Colonic mucosa (tissue), 4 donors: ENCODE data around the gene ZNF536. TPM values are rescaled to one million over a fixed set of nuclear protein-coding genes. Genes with fewer than 3 reads are reported as not detected.

ENCODE experiments used
- DNase-seq: peaks from one replicate; pipeline ENCODE4 v3.0.0-alpha.2; 2020
- H3K27ac ChIP-seq: fragments of 200-600 bp; one replicate; pipeline ENCODE4 v1.8.0; 2021
- H3K27me3 ChIP-seq: fragments of 200-600 bp; one replicate; pipeline ENCODE4 v1.8.0; 2021
- H3K36me3 ChIP-seq: fragments of 200-600 bp; one replicate; pipeline ENCODE4 v1.8.0; 2021
- H3K4me1 ChIP-seq: fragments of 200-600 bp; one replicate; pipeline ENCODE4 v1.8.0; 2021; ENCODE audit warnings: mild to moderate bottlenecking
- H3K4me3 ChIP-seq: fragments of 200-600 bp; one replicate; pipeline ENCODE4 v1.8.0; 2021
- H3K9ac ChIP-seq, 2 donors: one replicate each; pipeline ENCODE4 v1.7.0; 2013; ENCODE audit warnings: control low read depth in 2 of 2, low read depth in 2 of 2, low read length in 2 of 2
- H3K9me3 ChIP-seq: fragments of 200-600 bp; one replicate; pipeline ENCODE4 v1.8.0; 2021
- intact Hi-C: fragments of 100-400 bp; cut with DNase I; formaldehyde crosslinking; loops from one replicate; pipeline ENCODE4 v1.14.1; 2022
- total RNA-seq, 2 donors: library from RNA; stranded (reverse); fragmentation: NEBNext Ultra II Directional in 1 of 2; extraction: Animal tissue kit (Norgen Biotek cat#: 25700) in 1 of 2; gene quantifications; one replicate each; pipeline ENCODE4 v1.2.1, GENCODE V29; 2021
- TF ChIP-seq, protein P1 (sequence below): fragments of 200-600 bp; IDR thresholded peaks from one replicate; pipeline ENCODE4 v1.8.0; 2022; ENCODE audit warnings: antibody characterized with exemption, mild to moderate bottlenecking
- donor health status: healthy.
- donor health status: DM: no; HTN: no; CAD: no.
- donor health status: DM: no; HTN: no; CAD: no.

The ZNF536 gene
- total RNA-seq, 2 donors from 2014 or later: 1.3 to 1.4 TPM

DNA sequence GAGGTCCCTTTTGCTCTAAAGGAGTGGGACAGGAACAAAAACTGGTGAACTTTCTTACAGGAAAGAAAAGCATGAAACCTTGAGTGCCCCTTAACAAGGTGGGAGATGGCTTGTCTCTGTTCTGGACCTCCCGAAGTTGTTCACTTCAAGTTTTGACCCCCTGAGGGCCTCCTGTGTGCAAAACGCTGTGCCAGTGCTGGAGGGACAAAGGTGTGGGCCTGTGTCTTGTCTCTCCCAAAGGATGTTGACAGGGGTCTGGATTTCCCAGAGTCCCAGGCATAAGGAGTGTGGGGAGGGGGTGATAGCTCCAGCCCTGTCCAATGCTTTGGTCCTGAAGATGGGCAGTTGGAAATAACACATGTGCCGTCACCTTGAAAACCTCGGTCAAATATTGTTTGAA is 6.5 kb downstream of the ZNF536 start:
- TF ChIP-seq, protein P1, sequence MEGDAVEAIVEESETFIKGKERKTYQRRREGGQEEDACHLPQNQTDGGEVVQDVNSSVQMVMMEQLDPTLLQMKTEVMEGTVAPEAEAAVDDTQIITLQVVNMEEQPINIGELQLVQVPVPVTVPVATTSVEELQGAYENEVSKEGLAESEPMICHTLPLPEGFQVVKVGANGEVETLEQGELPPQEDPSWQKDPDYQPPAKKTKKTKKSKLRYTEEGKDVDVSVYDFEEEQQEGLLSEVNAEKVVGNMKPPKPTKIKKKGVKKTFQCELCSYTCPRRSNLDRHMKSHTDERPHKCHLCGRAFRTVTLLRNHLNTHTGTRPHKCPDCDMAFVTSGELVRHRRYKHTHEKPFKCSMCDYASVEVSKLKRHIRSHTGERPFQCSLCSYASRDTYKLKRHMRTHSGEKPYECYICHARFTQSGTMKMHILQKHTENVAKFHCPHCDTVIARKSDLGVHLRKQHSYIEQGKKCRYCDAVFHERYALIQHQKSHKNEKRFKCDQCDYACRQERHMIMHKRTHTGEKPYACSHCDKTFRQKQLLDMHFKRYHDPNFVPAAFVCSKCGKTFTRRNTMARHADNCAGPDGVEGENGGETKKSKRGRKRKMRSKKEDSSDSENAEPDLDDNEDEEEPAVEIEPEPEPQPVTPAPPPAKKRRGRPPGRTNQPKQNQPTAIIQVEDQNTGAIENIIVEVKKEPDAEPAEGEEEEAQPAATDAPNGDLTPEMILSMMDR: no peak
- Histone ChIP-seq H3K9ac (no peak overlapping the region), H3K27me3 (peaks cover 12% of the 10 kb centered on the region), H3K4me3 (no peak overlapping the region), H3K4me1 (no peaks in the 10 kb centered on the region), H3K9me3 (no peaks in the 10 kb centered on the region), H3K36me3 (no peaks in the 10 kb centered on the region), H3K27ac (no peak overlapping the region)
- DNase-seq: no peak
- intact Hi-C loops: no loop called here

DNA sequence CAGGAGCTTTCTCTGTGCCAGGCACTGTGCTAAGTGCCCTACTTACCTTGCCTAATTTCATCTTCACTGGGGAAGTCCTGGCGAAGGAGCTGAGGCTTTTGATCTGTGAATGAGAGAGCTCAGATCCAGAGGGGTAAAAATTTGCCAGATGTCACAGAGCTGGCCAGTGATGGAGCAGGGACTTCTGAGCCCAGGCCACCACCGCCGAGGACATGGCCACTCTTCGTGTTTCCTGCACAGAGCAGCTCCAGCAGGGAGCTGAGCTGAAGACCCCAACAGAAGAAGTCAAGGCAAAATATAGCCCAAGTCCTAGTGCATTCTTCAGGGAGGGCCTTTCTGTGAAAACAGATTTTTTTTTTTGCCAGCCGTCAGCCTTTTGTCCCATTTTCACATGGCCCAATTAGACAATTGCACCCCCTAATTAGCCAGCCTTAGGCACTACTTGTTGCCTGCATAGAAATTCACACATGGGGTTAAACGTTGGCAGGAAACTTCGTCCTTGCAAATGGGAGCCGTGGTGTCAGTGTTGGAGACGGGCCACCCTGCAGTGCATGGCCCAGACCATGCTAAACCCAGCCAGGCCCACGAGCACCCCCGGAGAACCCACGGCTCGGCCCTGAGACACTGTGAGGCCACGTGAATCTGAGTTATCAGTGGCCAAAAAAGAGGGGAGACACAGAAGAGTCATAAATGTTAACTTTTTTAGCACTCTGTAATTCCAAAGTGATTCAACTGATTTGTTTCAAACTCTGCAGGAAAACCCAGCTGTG is 7.8 kb downstream of the ZNF536 start:
- Histone ChIP-seq H3K27me3 (peaks cover 4% of the 10 kb centered on the region), H3K4me3 (no peak overlapping the region), H3K9ac (no peak overlapping the region), H3K4me1 (no peaks in the 10 kb centered on the region), H3K27ac (no peak overlapping the region), H3K36me3 (no peaks in the 10 kb centered on the region), H3K9me3 (no peaks in the 10 kb centered on the region)
- DNase-seq: no peak
- intact Hi-C loops: no loop called here
- TF ChIP-seq, protein P1: no peak

DNA sequence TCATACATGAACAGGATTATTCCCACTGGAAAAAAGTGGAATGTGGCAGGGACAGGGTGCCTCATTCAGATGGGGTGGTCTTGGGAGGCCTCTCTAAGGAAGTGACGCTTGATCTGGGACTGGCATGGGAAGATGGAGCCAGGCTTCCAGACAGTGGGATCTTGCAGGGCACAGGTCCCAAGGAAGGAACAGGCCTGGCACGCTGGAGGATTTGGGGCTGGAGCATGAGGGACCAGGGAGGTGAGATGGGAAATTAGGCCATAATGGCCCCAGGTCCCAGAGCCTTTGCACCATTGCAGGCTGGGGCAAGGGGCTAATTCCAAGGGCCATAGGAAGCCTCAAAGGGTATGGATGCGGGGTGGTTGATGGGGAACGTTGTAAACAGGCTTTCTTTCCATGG is 9.2 kb downstream of the ZNF536 start:
- Histone ChIP-seq H3K9me3 (no peaks in the 10 kb centered on the region), H3K27ac (no peak overlapping the region), H3K36me3 (no peaks in the 10 kb centered on the region), H3K9ac (no peak overlapping the region), H3K4me3 (no peak overlapping the region), H3K27me3 (no peaks in the 10 kb centered on the region), H3K4me1 (no peaks in the 10 kb centered on the region)
- TF ChIP-seq, protein P1: no peak
- intact Hi-C loops: no loop called here
- no peak for DNase-seq

DNA sequence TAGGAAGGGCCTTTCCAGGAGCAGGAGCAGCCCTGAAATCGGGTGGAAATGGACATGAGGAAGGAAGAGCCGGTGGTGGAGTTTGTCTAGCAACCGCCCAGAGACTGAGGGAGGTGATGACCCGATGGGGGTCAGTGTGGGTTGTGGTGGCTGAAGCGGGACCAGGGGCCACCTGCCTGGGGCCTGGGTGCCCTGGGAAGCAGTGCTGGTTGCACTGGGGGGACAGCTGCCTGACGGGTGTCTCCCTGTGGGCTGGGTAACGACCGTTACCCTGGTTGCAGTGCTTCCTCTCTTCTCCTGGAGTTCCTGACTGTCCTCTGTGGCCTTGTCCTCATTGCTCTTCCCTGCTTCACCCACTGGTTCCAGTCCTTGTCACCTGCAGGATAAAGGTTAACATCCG is 13.0 kb downstream of the ZNF536 start:
- TF ChIP-seq, protein P1: no peak
- no peaks in the 10 kb centered on the region for H3K27me3 ChIP-seq
- no peak overlapping the region for H3K9ac ChIP-seq
- no peak overlapping the region for H3K27ac ChIP-seq
- DNase-seq: no peak
- H3K9me3 ChIP-seq: no peaks in the 10 kb centered on the region
- H3K4me3 ChIP-seq: no peak overlapping the region
- H3K36me3 ChIP-seq: no peaks in the 10 kb centered on the region
- intact Hi-C loops: no loop called here
- no peaks in the 10 kb centered on the region for H3K4me1 ChIP-seq

DNA sequence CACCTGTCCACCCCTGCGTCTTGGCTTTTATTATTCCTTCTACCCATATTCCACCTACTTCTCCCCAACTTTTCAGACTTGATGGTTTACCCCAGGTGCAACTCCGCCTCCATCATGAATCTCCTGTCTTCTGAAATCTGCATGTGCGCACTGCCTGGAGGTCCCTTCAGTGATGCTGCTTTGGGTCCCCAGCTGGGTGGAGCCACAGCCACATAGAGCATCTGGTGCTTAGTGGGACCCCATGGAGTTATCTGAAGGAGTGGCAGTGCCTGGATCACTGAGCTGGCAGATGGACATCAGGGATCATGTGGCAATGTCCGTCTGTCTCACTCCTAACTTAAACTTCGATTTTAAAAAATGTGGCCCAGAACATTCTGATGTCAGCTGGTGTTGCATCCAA is 13.5 kb downstream of the ZNF536 start:
- H3K27me3 ChIP-seq: no peaks in the 10 kb centered on the region
- no peak overlapping the region for H3K4me3 ChIP-seq
- intact Hi-C loops: no loop called here
- no peak overlapping the region for H3K9ac ChIP-seq
- no peak for DNase-seq
- H3K9me3 ChIP-seq: no peaks in the 10 kb centered on the region
- H3K4me1 ChIP-seq: no peaks in the 10 kb centered on the region
- H3K36me3 ChIP-seq: no peaks in the 10 kb centered on the region
- TF ChIP-seq, protein P1: no peak
- H3K27ac ChIP-seq: no peak overlapping the region
